Spinal cord (tissue), 10 donors: Measurements from ENCODE around the gene XRCC4. TPM values are rescaled to one million over a fixed set of nuclear protein-coding genes. Genes with fewer than 3 reads are reported as not detected.

Experiments
- DNase-seq, 6 donors: peaks; one replicate each; pipeline versions ENCODE4 v3.0.0 to v3.0.0-alpha.2; 2013 to 2015; ENCODE audit warnings: low spot score in 6 of 6, low read depth in 4 of 6
- H3K27ac ChIP-seq: one replicate; pipeline ENCODE4 v1.5.1; 2013; ENCODE audit warnings: low read depth, low read length, control low read depth
- H3K27me3 ChIP-seq: one replicate; pipeline ENCODE4 v1.6.1; 2013; ENCODE audit warnings: low read length; ENCODE audit not compliant: control insufficient read depth, insufficient read depth
- H3K36me3 ChIP-seq: one replicate; pipeline ENCODE4 v1.6.1; 2013; ENCODE audit warnings: low read length; ENCODE audit not compliant: control insufficient read depth, insufficient read depth
- H3K4me1 ChIP-seq: one replicate; pipeline ENCODE4 v1.6.1; 2013; ENCODE audit warnings: low read length; ENCODE audit not compliant: control insufficient read depth, insufficient read depth
- H3K4me3 ChIP-seq: one replicate; pipeline ENCODE4 v1.5.1; 2013; ENCODE audit warnings: low read depth, low read length, control low read depth
- H3K9me3 ChIP-seq: one replicate; pipeline ENCODE4 v1.6.1; 2013; ENCODE audit warnings: low read length; ENCODE audit not compliant: control insufficient read depth, insufficient read depth
- WGBS: methylation state at CpG from one replicate; pipeline ENCODE4 v1.1.5; 2013; ENCODE audit warnings: missing lambda C conversion rate; ENCODE audit not compliant: insufficient coverage; 5-methylcytosine and 5-hydroxymethylcytosine counted together
- polyA plus RNA-seq, 2 donors: library from polyadenylated mRNA; unstranded; fragments of 120-200 nt; gene quantifications; one replicate each; pipeline ENCODE4 v1.2.1, GENCODE V29; 2013; ENCODE audit not compliant: insufficient read length in 2 of 2
- total RNA-seq, 2 donors: library from RNA; depleted of rRNA in 1 of 2; stranded (reverse); fragments of 120-200 nt in 1 of 2; fragments of >200 nt in 1 of 2; gene quantifications; one replicate each; pipeline versions ENCODE4 v1.2.3 to v1.2.4, GENCODE V29; 2013 to 2014
- donor health status: healthy.

Gene XRCC4
- total and polyA plus RNA-seq, 4 donors = 7.6 to 13.2 (median 9.7) TPM

- DNase-seq = peak in 1 of 6 donors; percentile 23
- WGBS = 90% methylated on average over 2 of the region's 3 CpGs
- no peak overlapping the region for H3K27ac ChIP-seq
These were observed 297.9 kb downstream of the XRCC4 start for GRCh38 chr5:83375049-83375745.

GRCh38 chr5:83376461-83376860 lies 299.1 kb downstream of the XRCC4 start:
- H3K9me3 ChIP-seq = no peaks in the 10 kb centered on the region
- no peaks in the 10 kb centered on the region for H3K36me3 ChIP-seq
- no CpG with 5 or more reads among the region's 2 CpGs for WGBS
- H3K4me1 ChIP-seq = no peaks in the 10 kb centered on the region
- no peaks in the 10 kb centered on the region for H3K27me3 ChIP-seq
- no peak overlapping the region for H3K27ac ChIP-seq
- no peak overlapping the region for H3K4me3 ChIP-seq
- no peak for DNase-seq

More at GRCh38 chr5:83375049-83375745, 297.9 kb downstream of the XRCC4 start:
- H3K27me3 ChIP-seq = no peaks in the 10 kb centered on the region
- H3K4me3 ChIP-seq = no peak overlapping the region
- H3K4me1 ChIP-seq = no peaks in the 10 kb centered on the region
- no peaks in the 10 kb centered on the region for H3K36me3 ChIP-seq
- no peaks in the 10 kb centered on the region for H3K9me3 ChIP-seq

- DNase-seq = no peak
- no peak overlapping the region for H3K27ac ChIP-seq
- H3K4me3 ChIP-seq = no peak overlapping the region
- H3K9me3 ChIP-seq = no peaks in the 10 kb centered on the region
- no peaks in the 10 kb centered on the region for H3K36me3 ChIP-seq
- no peaks in the 10 kb centered on the region for H3K27me3 ChIP-seq
- no peaks in the 10 kb centered on the region for H3K4me1 ChIP-seq
- WGBS = 83% methylated on average over 1 of the region's 3 CpGs
These were observed 300.0 kb downstream of the XRCC4 start for GRCh38 chr5:83377131-83377865.

GRCh38 chr5:83378624-83379289 lies 301.4 kb downstream of the XRCC4 start:
- no peak for DNase-seq
- H3K4me3 ChIP-seq = no peak overlapping the region
- H3K27me3 ChIP-seq = no peaks in the 10 kb centered on the region
- WGBS = 80% methylated on average over 3 of the region's 7 CpGs
- H3K9me3 ChIP-seq = peaks cover 1% of the 10 kb centered on the region
- H3K36me3 ChIP-seq = no peaks in the 10 kb centered on the region
- no peaks in the 10 kb centered on the region for H3K4me1 ChIP-seq
- H3K27ac ChIP-seq = no peak overlapping the region

GRCh38 chr5:83385812-83386211 lies 308.5 kb downstream of the XRCC4 start:
- no peak for DNase-seq
- Histone ChIP-seq H3K4me3 (no peak overlapping the region), H3K27ac (no peak overlapping the region), H3K9me3 (peaks cover 4% of the 10 kb centered on the region), H3K27me3 (no peaks in the 10 kb centered on the region), H3K36me3 (no peaks in the 10 kb centered on the region), H3K4me1 (no peaks in the 10 kb centered on the region)
- WGBS = no CpG with 5 or more reads among the region's 4 CpGs

- Histone ChIP-seq H3K27me3 (no peaks in the 10 kb centered on the region), H3K4me1 (no peaks in the 10 kb centered on the region), H3K36me3 (no peaks in the 10 kb centered on the region), H3K9me3 (peaks cover 4% of the 10 kb centered on the region), H3K4me3 (no peak overlapping the region), H3K27ac (no peak overlapping the region)
- no CpG with 5 or more reads among the region's 2 CpGs for WGBS
- DNase-seq = no peak
These were observed 309.7 kb downstream of the XRCC4 start for GRCh38 chr5:83387041-83387440.

- no peak overlapping the region for H3K27ac ChIP-seq
- no peak for DNase-seq
- no peaks in the 10 kb centered on the region for H3K27me3 ChIP-seq
- no peak overlapping the region for H3K4me3 ChIP-seq
- no peaks in the 10 kb centered on the region for H3K4me1 ChIP-seq
- H3K9me3 ChIP-seq = peaks cover 4% of the 10 kb centered on the region
- H3K36me3 ChIP-seq = no peaks in the 10 kb centered on the region
These were observed 311.3 kb downstream of the XRCC4 start for GRCh38 chr5:83388608-83389007.

- Histone ChIP-seq H3K27me3 (no peaks in the 10 kb centered on the region), H3K4me1 (no peaks in the 10 kb centered on the region), H3K36me3 (no peaks in the 10 kb centered on the region), H3K4me3 (no peak overlapping the region), H3K27ac (no peak overlapping the region), H3K9me3 (no peaks in the 10 kb centered on the region)
- DNase-seq = no peak
- 64% methylated on average over 3 of the region's 9 CpGs for WGBS
These were observed 315.6 kb downstream of the XRCC4 start for GRCh38 chr5:83392766-83393503.

GRCh38 chr5:83393504-83393866 lies 316.1 kb downstream of the XRCC4 start:
- no peaks in the 10 kb centered on the region for H3K27me3 ChIP-seq
- H3K27ac ChIP-seq = no peak overlapping the region
- H3K9me3 ChIP-seq = no peaks in the 10 kb centered on the region
- no peak overlapping the region for H3K4me3 ChIP-seq
- DNase-seq = no peak
- H3K36me3 ChIP-seq = no peaks in the 10 kb centered on the region
- no peaks in the 10 kb centered on the region for H3K4me1 ChIP-seq
- WGBS = no CpG with 5 or more reads among the region's 1 CpG
